ENCODE data around the gene DPM3.

GRCh38 chr1:155091071-155092051 is 49.0 kb downstream of the DPM3 start:
- TF ChIP-seq POLR2A (IDR thresholded peaks at IDR 0.05) (no peak), CTCF (IDR thresholded peaks at IDR 0.05) (peak; percentile 91 to 98 (median 95))
